Activated CD4-positive, alpha-beta T cell treated with anti-CD3 and anti-CD28 coated beads for 24 hours (primary cell): Measurements from ENCODE around the gene RARG.

Experiments
- DNase-seq, 2 donors: peaks; one replicate each; pipeline ENCODE4 v3.0.0-alpha.2; 2020; ENCODE audit warnings: low read depth in 2 of 2

RARG gene

GRCh38 chr12:53223389-53224060, 8.5 kb downstream of the RARG start:
- no peak for DNase-seq

GRCh38 chr12:53222806-53223261, 9.2 kb downstream of the RARG start:
- DNase-seq = no peak

- no peak for DNase-seq
Observed at GRCh38 chr12:53222170-53222721, 9.8 kb downstream of the RARG start.

GRCh38 chr12:53221203-53222080, 10.6 kb downstream of the RARG start:
- DNase-seq = no peak

- DNase-seq = peak; percentile 61 to 76
Observed at GRCh38 chr12:53220694-53221202, 11.3 kb downstream of the RARG start.

GRCh38 chr12:53219956-53220693, 11.9 kb downstream of the RARG start:
- DNase-seq = peak; percentile 53 to 60

- peak; percentile 53 to 62 for DNase-seq
Observed at GRCh38 chr12:53219292-53219955, 12.6 kb downstream of the RARG start.

GRCh38 chr12:53218551-53219291, 13.3 kb downstream of the RARG start:
- no peak for DNase-seq

GRCh38 chr12:53217931-53218307, 14.1 kb downstream of the RARG start:
- DNase-seq = no peak

GRCh38 chr12:53217051-53217930, 14.7 kb downstream of the RARG start:
- DNase-seq = no peak

- no peak for DNase-seq
Observed at GRCh38 chr12:53215497-53215896, 16.5 kb downstream of the RARG start.

- DNase-seq = no peak
Observed at GRCh38 chr12:53214687-53215455, 17.1 kb downstream of the RARG start.

GRCh38 chr12:53214221-53214620, 17.8 kb downstream of the RARG start:
- DNase-seq = no peak

GRCh38 chr12:53213348-53213747, 18.7 kb downstream of the RARG start:
- DNase-seq = peak; percentile 80 to 85

GRCh38 chr12:53212931-53213330, 19.1 kb downstream of the RARG start:
- no peak for DNase-seq

GRCh38 chr12:53211476-53212381, 20.3 kb downstream of the RARG start:
- no peak for DNase-seq

- DNase-seq = no peak
Observed at GRCh38 chr12:53210843-53211242, 21.2 kb downstream of the RARG start.
